GM18502 (cell line): ENCODE measurements around the gene GGT5.
"Not testable (repeated sequence)": the region's sequence is repeated elsewhere in the genome, so short reads cannot be mapped to it uniquely, and the experiment has no call there.

Experiments used
- ATAC-seq: cut with Tn5 transposase; IDR thresholded peaks from one replicate; pipeline ENCODE4 v1.9.1; 2021; ENCODE audit warnings: mild to moderate bottlenecking; ENCODE audit not compliant: unreplicated experiment, poor library complexity

The GGT5 gene

GRCh38 chr22:24245030-24245431, at the start of gene GGT5:
TSS of gene GGT5 (minus strand) at chr22:24245082. CDS start at chr22:24244725, 357 bp downstream.
- ATAC-seq: not testable (repeated sequence)

- not testable (repeated sequence) for ATAC-seq
These were observed 47.4 kb upstream of the GGT5 start for GRCh38 chr22:24292202-24292830.

DNA sequence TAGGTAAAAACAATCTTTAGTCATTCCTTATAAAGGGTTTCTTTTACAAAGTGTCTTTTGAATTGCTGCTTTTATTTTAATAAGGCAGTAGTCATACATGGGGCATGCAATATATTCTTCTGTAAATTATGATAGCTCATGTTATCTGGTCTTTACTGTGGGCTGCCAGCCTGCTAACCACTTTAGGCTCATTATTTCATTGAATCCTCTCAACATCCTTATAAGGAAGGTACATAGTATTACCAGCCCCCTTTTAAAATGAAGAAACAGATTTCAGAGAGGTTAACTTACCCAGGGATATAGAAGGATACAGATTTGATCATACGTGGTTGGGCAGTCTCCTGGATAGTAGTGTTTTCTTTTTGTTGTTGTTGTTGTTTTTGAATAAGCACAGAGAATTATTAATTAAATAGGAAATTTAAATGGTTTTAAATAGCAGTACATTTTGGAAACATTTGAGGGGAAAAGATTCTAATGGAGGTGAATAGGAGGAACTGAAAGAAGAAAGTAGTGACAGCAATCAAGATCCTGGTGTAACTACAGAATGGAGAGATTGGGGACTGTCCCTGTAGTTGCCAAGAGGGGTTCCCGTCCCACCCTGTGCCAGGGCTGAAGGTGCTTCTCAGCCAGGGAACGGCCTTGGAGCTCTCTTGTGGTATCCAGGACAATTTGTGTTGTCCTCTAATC, 46.8 kb upstream of the GGT5 start:
- ATAC-seq: no peak

DNA sequence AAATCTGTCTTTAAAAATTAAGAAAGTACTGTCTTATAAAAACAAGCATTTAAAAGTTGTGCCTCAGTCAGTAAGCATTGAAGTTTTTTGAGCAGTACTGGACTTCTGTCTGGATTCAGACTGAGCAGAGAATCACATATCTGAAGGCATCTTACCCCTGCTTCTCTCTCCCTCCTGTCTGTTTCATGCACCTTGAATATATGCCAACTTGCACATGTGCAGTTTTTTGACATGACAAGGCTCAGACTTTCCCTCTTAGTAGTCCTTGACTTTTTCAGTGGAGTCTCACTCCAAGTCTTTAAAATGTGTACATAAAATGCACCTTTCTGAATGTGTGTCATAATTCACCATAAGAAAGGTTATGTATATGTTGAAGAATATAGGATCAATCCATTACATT, 45.6 kb upstream of the GGT5 start:
- ATAC-seq: no peak

DNA sequence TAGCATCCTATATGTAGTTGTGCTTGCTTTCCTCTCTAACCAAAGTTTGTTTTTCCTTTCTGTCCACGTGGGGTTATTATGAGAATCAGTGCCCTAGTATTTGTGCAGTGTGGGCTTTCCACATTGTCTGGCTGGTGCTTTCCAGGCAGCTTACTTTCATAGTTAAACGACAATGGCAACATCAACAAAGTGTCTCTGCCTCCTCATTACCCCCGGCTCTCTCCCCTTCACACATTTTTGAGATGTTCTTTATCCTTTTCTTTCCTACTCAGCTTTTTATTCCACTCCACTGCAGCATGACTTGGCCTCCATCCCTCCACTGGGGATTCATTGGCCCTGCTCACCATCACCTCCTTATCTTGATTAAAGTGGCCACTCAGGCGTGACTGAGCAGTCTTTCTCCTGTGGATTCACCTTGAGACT, 44.9 kb upstream of the GGT5 start:
- no peak for ATAC-seq

DNA sequence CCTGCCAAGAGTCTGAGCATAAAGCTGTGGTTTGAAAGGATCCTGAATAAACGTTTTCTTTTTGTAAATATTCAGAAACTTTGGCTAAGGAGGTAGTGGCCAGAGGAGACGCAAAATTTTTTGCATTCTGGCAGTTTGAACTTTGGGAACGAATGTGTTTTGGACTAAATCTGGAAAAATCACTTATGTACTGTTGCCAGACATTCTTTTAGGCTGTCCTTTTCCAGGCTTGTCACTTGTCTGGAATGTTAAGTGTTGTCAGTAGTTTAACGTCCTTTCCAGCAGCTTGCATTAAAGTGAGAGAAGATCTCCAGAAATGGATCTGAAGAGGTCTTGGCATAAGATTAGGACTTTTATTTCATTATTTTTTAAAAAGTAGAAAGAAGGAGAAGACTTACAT, 44.2 kb upstream of the GGT5 start:
- no peak for ATAC-seq

DNA sequence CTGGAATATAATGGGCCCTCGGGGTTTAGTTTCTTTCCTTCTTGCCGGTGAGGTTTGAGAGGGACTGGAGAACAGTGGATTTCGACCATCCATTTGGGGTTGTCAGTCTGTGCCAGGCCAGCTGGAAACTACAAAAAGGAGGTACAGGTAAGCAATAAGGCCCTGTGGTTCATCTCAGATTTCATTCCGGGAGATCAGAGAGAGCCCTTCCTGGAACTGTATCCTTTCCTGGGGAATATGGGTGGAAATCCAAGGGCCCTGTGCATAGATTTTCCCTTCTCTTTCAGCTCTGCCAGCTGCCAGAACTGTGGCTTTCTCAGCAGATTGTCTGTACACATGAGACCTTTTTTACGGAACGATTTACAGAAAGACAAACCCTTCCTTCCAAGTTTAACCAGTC, 42.9 kb upstream of the GGT5 start:
- not testable (repeated sequence) for ATAC-seq

DNA sequence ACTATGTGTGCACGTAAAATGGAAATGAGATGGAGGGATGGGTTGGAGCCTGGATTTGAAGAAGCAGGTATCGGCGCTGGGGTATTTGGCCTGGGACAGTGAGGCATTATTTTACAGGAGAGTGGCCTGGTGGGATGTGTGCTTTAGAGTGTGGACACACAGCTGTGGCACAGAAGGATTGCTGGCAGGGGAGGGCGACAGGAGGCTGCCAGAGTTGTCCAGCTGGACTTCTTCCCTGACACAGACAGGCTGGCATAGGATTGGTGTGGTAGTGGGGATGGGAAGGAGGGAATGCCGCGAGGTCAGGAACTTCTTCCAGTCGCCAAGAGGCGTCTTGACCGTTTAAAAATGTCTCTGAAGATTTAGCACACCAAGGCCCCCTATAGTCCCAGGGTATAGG, 42.3 kb upstream of the GGT5 start:
- ATAC-seq: not testable (repeated sequence)

DNA sequence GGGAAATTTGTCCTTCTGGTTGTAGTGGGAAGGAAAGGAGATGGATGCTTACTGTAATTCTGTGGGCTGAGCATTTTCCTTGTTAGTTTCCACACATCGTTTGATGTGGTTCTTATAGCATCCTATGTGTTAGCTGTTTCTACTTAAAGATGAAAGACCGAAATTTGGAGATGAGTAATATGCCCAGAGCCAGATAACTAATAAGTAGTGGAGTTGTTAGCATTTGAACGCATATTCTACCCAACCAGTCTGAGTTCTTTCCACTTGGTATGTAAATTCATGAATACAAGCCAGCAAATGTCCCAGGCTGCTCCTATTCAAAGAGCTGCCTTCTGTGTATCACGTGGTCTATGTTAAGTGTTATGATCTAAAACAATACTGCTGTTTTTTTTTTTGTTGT, 40.4 kb upstream of the GGT5 start:
- no peak for ATAC-seq

GRCh38 chr22:24284747-24285203, 39.9 kb upstream of the GGT5 start:
- no peak for ATAC-seq

DNA sequence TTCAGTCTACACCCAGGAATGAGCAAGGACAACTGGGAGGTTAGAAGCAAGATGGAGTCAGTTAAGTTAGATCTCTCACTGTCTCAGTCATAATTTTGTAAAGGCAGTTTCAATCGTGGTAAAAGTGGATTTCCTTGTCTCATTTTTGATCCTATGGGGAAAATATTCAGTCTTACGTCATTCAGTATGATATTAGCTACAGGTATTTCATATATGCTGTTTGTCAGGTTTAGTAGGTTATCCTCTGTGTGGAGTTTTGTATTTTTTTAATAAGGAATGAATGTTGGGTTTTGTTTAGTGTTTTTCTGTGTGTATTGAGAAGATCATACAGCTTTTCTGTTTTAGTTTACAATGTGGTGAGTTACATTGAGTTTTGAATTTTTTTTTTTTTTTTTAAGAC, 37.5 kb upstream of the GGT5 start:
- no peak for ATAC-seq

GRCh38 chr22:24280363-24280762, 35.5 kb upstream of the GGT5 start:
- not testable (repeated sequence) for ATAC-seq

DNA sequence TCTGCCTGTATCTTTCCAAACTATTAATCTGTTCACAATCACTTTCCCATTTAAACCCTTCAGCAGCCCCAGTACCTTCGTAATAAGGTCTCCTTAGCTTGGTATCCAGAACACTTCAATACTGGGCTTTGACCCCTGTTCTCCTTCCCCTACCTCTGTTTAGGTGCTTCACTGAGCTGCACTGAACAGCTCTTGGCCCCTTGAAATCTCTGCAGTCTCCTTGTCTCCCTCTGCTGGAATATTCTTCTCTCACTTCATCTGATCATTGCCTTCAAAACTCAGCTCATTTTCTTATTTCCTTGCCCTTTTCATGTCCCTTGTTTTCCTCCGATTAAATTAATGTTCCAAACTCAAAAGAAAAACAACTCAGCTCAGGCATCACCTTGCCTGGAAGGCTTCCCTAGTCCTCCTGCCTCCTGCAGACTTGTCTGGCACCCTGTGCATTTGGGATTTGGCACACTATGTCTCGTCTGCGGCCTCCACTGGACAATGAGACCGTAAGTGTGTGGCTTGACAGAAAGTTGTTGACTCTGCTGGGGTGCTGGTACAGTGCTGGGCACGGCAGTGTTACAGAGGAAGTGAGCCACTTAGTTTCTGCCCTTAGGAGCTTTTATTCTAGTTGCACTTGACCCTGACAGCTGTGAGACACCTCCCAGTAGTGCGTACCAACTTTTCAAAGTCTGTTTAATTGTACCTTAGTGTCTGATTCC, 30.0 kb upstream of the GGT5 start:
- ATAC-seq: not testable (repeated sequence)

DNA sequence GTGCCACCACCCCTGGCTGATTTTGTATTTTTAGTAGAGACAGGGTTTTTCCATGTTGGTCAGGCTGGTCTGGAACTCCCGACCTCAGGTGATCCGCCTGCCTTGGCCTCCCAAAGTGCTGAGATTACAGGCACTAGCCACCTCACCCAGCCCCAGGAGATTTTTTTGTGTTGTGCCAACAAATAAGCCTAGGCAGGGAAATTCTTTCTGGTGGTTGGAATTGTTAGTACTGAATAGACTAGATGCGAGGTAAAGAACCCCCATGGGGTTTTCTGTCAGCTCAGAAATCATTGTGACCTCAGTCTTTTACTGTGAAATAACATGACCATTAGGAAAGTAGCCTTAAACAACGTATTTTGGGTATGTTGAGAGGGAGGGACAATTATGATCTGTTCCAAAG, 29.0 kb upstream of the GGT5 start:
- ATAC-seq: not testable (repeated sequence)

DNA sequence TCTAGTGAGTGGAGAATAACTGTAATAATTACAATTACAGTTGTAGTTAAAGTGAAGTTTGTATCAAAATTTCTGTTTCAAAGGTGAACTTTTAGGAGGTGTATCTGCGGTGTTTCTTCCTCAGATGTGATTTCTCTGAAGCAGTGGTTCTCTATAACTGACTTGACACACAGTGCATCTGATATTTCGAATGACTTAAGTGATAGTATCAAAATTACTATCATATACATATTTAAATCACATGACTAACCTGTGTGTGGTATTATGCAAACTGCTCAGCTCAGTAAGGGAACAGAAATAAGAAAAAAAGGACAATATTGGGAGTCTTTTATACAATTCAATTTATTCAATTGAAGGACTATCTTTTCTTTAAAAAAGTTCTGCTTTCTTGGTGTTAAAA, 28.1 kb upstream of the GGT5 start:
- not testable (repeated sequence) for ATAC-seq

DNA sequence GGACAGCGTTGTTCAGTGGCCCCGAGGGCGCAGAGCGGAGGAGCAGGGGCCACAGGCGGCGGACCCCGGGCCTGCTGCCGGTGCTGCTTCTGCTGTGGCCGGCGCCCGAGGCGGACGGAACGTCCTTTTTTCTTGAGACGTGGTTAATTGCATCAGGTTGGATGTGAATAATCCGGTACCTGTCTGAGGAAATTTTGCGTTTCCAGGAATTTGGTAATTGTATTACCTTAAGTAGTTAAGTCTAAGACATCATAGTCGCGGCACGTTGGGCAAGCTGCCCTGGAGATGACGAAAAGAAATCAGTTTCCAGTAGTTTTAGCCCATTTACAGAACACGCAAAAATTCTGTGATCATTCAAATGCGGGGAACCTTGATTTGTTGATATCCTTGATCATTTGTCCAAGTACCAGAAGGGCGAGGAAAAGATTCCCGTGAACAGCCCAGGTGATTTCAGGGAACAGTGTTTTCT, 26.5 kb upstream of the GGT5 start:
- no peak for ATAC-seq

DNA sequence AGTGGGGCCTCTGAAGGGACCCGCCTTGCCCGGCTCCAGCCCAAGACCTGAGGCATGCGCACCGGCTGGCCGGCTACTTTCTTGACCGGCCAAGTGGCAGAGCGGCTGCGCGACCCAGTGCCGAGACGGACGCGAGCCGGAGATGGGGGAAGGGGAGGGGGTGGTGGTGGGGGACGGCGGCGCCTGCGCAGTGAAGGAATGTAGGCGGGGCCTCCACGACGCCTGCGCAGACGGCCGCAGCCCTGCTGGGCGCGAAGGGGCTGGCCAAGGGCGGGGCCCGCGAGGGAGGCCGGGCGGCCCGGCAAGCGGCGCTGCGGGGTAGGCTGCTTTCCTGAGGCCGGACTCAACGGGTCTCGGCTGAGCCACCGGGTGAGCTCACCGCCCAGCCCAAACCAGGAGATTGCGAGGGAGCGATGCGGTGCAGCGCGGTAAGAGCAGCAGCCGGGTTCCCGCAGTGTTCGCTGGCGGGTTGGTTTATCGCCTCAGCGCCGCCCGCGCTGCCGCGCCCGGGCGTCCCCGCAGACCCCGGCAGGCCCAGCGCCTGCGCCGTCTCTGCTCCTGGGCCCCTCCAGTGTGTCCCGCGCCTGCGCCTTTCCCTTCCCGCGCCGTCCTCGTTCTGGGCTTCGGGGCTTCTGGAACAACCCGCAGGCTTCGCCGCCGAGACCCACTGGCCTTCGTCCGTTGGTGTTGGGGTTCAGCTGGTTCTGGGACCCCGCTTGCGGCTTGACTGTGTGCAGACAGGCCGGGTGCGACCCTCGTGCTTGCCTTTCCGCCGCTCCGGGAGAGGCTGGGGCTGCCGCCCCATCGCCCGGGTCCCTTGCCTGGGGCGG, 25.9 kb upstream of the GGT5 start, which contains the start of gene SPECC1L:
SPECC1L (plus strand) TSS at position 276 of the 830 bp plus-strand sequence. CDS start 31,401 bp downstream, outside the sequence.
- ATAC-seq: peak; percentile 84

DNA sequence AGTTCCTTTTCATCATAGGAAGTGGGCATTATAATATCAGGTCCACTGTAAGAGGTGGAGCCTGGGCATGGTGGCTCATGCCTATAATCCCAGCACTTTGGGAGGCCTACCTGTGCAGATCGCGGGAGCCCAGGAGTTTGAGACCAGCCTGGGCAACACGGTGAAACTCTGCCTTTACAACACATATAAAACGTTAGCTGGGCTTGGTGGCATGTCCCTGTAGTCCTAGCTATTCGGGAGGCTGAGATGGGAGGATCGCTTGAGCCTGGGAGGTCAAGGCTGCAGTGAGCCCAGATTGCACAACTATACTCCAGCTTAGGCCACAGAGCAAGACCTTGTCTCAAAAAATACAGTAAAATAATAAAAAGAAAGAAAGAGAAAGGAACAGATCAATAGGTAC, 21.6 kb upstream of the GGT5 start:
- ATAC-seq: not testable (repeated sequence)

GRCh38 chr22:24265734-24266133, 20.9 kb upstream of the GGT5 start:
- ATAC-seq: no peak

DNA sequence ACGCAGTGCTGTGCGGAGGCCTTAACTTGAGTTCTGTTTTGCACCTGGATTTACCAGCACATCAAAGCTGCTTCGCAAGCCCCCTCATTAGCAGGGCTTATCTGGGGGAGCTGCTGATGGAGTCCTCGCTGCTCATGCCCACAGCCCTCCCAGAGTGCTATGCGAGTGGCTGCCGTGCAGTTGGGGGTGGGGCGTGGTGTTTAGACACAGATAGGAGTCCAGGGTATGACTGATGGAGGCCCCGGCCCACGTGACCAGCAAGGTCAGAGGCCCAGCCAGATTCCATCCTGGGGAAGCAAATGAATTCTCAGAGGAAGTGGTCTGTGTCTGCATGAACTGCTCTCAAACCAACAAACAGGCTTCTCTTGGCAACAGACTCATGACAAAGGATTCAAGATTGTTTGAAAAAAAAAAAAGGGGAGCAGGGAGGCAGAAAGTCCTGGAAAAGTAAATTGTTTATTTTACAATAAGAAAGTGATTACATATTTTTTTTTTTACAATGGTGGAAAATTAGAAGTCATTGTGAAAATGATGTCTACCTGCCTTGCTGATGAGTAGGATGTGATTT, 19.5 kb upstream of the GGT5 start:
- ATAC-seq: not testable (repeated sequence)
